Measurements from ENCODE around the gene ASB16. TPM values are rescaled to one million over a fixed set of nuclear protein-coding genes. Genes with fewer than 3 reads are reported as not detected.

The ASB16 gene
- polyA plus RNA-seq, 1 experiment, result not detected

GRCh38 chr17:44152875-44153274 lies 17.6 kb upstream of the ASB16 start:
- DNase-seq (ENCODE audit: low read depth, low spot score), result no peak
- ChIA-PET POLR2A (no interaction called here), CTCF (interaction anchor here (1.6 kb wide), 1 partner anchor 16 kb away, joined by 5 read pairs; no protein-coding TSS in a partner anchor)
- Histone ChIP-seq H3K27me3 (ENCODE audit: control insufficient read depth, insufficient read depth, low read length) (no peaks in the 10 kb centered on the region), H3K4me3 (ENCODE audit: low read depth, low read length) (no peak overlapping the region), H3K9me3 (ENCODE audit: control insufficient read depth, insufficient read depth, low read length) (no peaks in the 10 kb centered on the region), H3K27ac (ENCODE audit: low read depth, low read length) (peak overlapping the region; percentile 11)
- TF ChIP-seq CTCF (IDR thresholded peaks at IDR 0.05; ENCODE audit: low read depth, low read length), result no peak

DNA sequence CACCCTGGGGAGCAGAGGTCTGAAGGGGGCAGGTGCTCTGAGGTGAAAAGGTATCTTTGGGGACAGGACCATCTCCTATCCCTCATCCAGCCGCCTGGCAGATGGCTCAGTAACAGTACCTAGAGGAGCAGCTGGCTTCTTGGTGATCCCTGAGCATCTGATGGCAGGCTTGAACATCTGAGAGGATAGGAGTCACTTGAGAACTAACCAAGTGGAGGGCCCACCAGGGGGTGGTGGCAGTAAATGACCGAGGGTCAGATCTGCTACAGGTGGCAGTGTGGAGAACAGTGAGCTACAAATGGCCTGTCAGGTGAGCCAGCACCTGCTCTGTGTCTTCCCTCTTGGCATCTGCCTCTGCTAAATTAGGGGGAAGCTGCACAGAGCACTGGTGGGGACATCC lies 15.0 kb upstream of the ASB16 start:
- no peak for DNase-seq (ENCODE audit: low read depth, low spot score)
- no peaks in the 10 kb centered on the region for H3K27me3 ChIP-seq (ENCODE audit: control insufficient read depth, insufficient read depth, low read length)
- ChIA-PET POLR2A (no interaction called here), CTCF (interaction anchor here (1.7 kb wide), 1 partner anchor 13 kb away, joined by 6 read pairs; no protein-coding TSS in a partner anchor)
- TF ChIP-seq CTCF (IDR thresholded peaks at IDR 0.05; ENCODE audit: low read depth, low read length), result no peak
- no peak overlapping the region for H3K27ac ChIP-seq (ENCODE audit: low read depth, low read length)
- H3K9me3 ChIP-seq (ENCODE audit: control insufficient read depth, insufficient read depth, low read length), result no peaks in the 10 kb centered on the region
- no peak overlapping the region for H3K4me3 ChIP-seq (ENCODE audit: low read depth, low read length)

DNA sequence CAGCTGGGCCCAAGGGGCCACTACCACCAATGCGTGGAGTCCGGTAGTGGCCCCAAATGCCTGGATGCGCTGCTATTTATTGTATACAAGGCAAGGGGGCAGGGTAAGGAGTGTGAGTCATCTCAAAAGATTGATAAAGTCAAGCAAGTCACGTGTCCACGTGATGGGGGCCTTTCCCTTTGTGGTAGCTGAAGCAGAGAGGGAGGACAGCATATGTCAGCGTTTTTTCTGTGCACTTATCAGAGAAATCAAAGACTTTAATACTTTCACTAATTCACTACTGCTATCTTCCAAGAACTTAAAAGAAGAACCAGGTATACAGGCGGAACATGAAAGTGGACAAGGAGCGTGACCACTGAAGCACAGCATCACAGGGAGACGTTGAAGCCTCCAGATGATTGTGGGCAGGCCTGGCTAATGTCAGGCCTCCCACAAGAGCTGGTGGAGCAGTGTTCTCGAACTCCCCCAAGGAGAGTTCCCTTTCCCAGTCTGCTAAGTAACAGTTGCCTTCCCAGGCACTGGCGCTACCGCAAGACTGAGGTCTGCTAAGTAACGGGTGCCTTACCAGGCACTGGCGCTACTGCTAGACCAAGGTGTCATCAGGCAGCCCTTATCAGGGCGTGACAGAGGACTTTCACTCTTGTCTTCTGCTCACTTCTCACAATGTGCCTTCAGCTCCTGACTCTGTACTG lies 10.8 kb upstream of the ASB16 start:
- H3K9me3 ChIP-seq (ENCODE audit: control insufficient read depth, insufficient read depth, low read length), result no peaks in the 10 kb centered on the region
- no peaks in the 10 kb centered on the region for H3K27me3 ChIP-seq (ENCODE audit: control insufficient read depth, insufficient read depth, low read length)
- no peak overlapping the region for H3K4me3 ChIP-seq (ENCODE audit: low read depth, low read length)
- no peak for DNase-seq (ENCODE audit: low read depth, low spot score)
- ChIA-PET CTCF (interaction anchor here (0.8 to 3.3 kb wide), 2 partner anchors 9 kb away, joined by 5 to 26 read pairs; no protein-coding TSS in a partner anchor), POLR2A (interaction anchor here (0.6 kb wide), 2 partner anchors 51 to 580 kb away, joined by 5 to 6 read pairs; no protein-coding TSS in a partner anchor)
- no peak for TF ChIP-seq CTCF (IDR thresholded peaks at IDR 0.05; ENCODE audit: low read depth, low read length)
- H3K27ac ChIP-seq (ENCODE audit: low read depth, low read length), result no peak overlapping the region

- Histone ChIP-seq H3K4me3 (ENCODE audit: low read depth, low read length) (no peak overlapping the region), H3K27ac (ENCODE audit: low read depth, low read length) (no peak overlapping the region), H3K9me3 (ENCODE audit: control insufficient read depth, insufficient read depth, low read length) (no peaks in the 10 kb centered on the region), H3K27me3 (ENCODE audit: control insufficient read depth, insufficient read depth, low read length) (no peaks in the 10 kb centered on the region)
- DNase-seq (ENCODE audit: low read depth, low spot score), result no peak
- ChIA-PET CTCF (no interaction called here), POLR2A (no interaction called here)
- TF ChIP-seq CTCF (IDR thresholded peaks at IDR 0.05; ENCODE audit: low read depth, low read length), result no peak
These were observed 6.0 kb upstream of the ASB16 start for GRCh38 chr17:44164476-44164875.

- DNase-seq (ENCODE audit: low read depth, low spot score), result no peak
- H3K4me3 ChIP-seq (ENCODE audit: low read depth, low read length), result no peak overlapping the region
- H3K9me3 ChIP-seq (ENCODE audit: control insufficient read depth, insufficient read depth, low read length), result no peaks in the 10 kb centered on the region
- no peaks in the 10 kb centered on the region for H3K27me3 ChIP-seq (ENCODE audit: control insufficient read depth, insufficient read depth, low read length)
- CTCF ChIA-PET, result interaction anchor here (0.5 to 3.4 kb wide), 11 partner anchors 16 to 257 kb away, joined by 3 to 44 read pairs (median 7); partner anchors contain the start of gene PPY
- POLR2A ChIA-PET, result no interaction called here
- TF ChIP-seq CTCF (IDR thresholded peaks at IDR 0.05; ENCODE audit: low read depth, low read length), result no peak
- H3K27ac ChIP-seq (ENCODE audit: low read depth, low read length), result no peak overlapping the region
These were observed 3.2 kb upstream of the ASB16 start for GRCh38 chr17:44167181-44167861.
